ENCODE measurements around the gene ASB15. TPM values are rescaled to one million over a fixed set of nuclear protein-coding genes. Genes with fewer than 3 reads are reported as not detected.

ASB15 gene
- polyA plus RNA-seq, 2 of the 4 experiments (the other 2 are of a cell fraction), result not detected

GRCh38 chr7:123557398-123558288 lies 44.0 kb upstream of the ASB15 start, which contains the start of gene NDUFA5:
TSS of gene NDUFA5 (minus strand) at chr7:123557818. CDS start at chr7:123557795, 23 bp downstream.
- 2% methylated on average over 37 of the region's 40 CpGs for WGBS (ENCODE audit: missing lambda C conversion rate)
- Histone ChIP-seq H3K9me3 (no peaks in the 10 kb centered on the region), H3K4me2 (peak within 1 kb of the TSS; percentile 85), H3K27ac (peak within 1 kb of the TSS; percentile 81 to 91), H3K4me1 (peaks cover 4% of the 10 kb centered on the region; the same call in 1 of the 3 replicates), H3K4me3 (peak within 1 kb of the TSS; percentile 97)
- ChIA-PET CTCF (interaction anchor here (0.9 to 2.1 kb wide), 5 partner anchors 11 to 177 kb away, joined by 3 to 11 read pairs (median 3); no protein-coding TSS in a partner anchor), POLR2A (interaction anchor here (0.8 to 1.4 kb wide), 3 partner anchors 23 to 191 kb away, joined by 3 to 10 read pairs (median 9); partner anchors contain the start of genes IQUB and WASL)
- no peak for TF ChIP-seq FOXS1 (CRISPR knock-in tag; IDR thresholded peaks at IDR 0.05)
- TF ChIP-seq TFCP2L1 (CRISPR knock-in tag; IDR thresholded peaks at IDR 0.05), result no peak
- TF ChIP-seq GATA3 (IDR thresholded peaks at IDR 0.05; ENCODE audit: borderline replicate concordance), result no peak
- no peak for TF ChIP-seq CBX2 (IDR thresholded peaks at IDR 0.05; ENCODE audit: borderline replicate concordance, low read depth)
- TF ChIP-seq POLR2A (IDR thresholded peaks at IDR 0.05; ENCODE audit: low read length), result peak; percentile 54
- TF ChIP-seq ZFP36 (IDR thresholded peaks at IDR 0.05; ENCODE audit: borderline replicate concordance, partially characterized antibody), result no peak
- TF ChIP-seq MAZ (IDR thresholded peaks at IDR 0.05; ENCODE audit: borderline replicate concordance, low read depth, low read length), result no peak
- TF ChIP-seq NPAS2 (CRISPR knock-in tag; IDR thresholded peaks at IDR 0.05; ENCODE audit: borderline replicate concordance), result no peak
- TF ChIP-seq EHMT2 (IDR thresholded peaks at IDR 0.05; ENCODE audit: low read depth), result no peak
- TF ChIP-seq PHF8 (IDR thresholded peaks at IDR 0.05; ENCODE audit: borderline replicate concordance, low read depth), result peak; percentile 56; the same call in 1 of the 2 replicates
- no peak for TF ChIP-seq HOXB13 (CRISPR knock-in tag; IDR thresholded peaks at IDR 0.05; ENCODE audit: low read depth)
- TF ChIP-seq CHD4 (IDR thresholded peaks at IDR 0.05; ENCODE audit: borderline replicate concordance), result no peak
- peak; percentile 78 for TF ChIP-seq KDM5A (IDR thresholded peaks at IDR 0.05)
- TF ChIP-seq KDM1A (IDR thresholded peaks at IDR 0.05; ENCODE audit: low read depth), result no peak
- TF ChIP-seq, protein P1, sequence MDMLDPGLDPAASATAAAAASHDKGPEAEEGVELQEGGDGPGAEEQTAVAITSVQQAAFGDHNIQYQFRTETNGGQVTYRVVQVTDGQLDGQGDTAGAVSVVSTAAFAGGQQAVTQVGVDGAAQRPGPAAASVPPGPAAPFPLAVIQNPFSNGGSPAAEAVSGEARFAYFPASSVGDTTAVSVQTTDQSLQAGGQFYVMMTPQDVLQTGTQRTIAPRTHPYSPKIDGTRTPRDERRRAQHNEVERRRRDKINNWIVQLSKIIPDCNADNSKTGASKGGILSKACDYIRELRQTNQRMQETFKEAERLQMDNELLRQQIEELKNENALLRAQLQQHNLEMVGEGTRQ (IDR thresholded peaks at IDR 0.05), result no peak
- TF ChIP-seq HOXA7 (CRISPR knock-in tag; IDR thresholded peaks at IDR 0.05), result no peak
- TF ChIP-seq RCOR1 (IDR thresholded peaks at IDR 0.05; ENCODE audit: low read depth, low read length), result no peak
- TF ChIP-seq ESRRA (IDR thresholded peaks at IDR 0.05; ENCODE audit: borderline replicate concordance, low read length), result 0 out of 2 replicates have a peak, but pooled peaks have one; percentile 53
- TF ChIP-seq MYC (IDR thresholded peaks at IDR 0.05; ENCODE audit: borderline replicate concordance, low read length), result no peak
- no peak for TF ChIP-seq HOXB5 (CRISPR knock-in tag; IDR thresholded peaks at IDR 0.05)
- TF ChIP-seq FOSL2 (IDR thresholded peaks at IDR 0.05), result no peak
- peak; percentile 38 for TF ChIP-seq FOSL2 (CRISPR knock-in tag; IDR thresholded peaks at IDR 0.05)
- no peak for TF ChIP-seq MAFK (IDR thresholded peaks at IDR 0.05; ENCODE audit: partially characterized antibody)
- TF ChIP-seq JUNB (IDR thresholded peaks at IDR 0.05), result no peak
- TF ChIP-seq CEBPB (IDR thresholded peaks at IDR 0.05), result no peak
- no peak for TF ChIP-seq PBX3 (IDR thresholded peaks at IDR 0.05)
- TF ChIP-seq SREBF2 (IDR thresholded peaks at IDR 0.05), result no peak
- TF ChIP-seq JUN (IDR thresholded peaks at IDR 0.05), result peak in 1 of 2 experiments; percentile 52; a peak in 2 of 5 replicates
- TF ChIP-seq, protein P2, sequence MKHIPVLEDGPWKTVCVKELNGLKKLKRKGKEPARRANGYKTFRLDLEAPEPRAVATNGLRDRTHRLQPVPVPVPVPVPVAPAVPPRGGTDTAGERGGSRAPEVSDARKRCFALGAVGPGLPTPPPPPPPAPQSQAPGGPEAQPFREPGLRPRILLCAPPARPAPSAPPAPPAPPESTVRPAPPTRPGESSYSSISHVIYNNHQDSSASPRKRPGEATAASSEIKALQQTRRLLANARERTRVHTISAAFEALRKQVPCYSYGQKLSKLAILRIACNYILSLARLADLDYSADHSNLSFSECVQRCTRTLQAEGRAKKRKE (CRISPR knock-in tag; IDR thresholded peaks at IDR 0.05; ENCODE audit: low read depth), result no peak
- TF ChIP-seq ZC3H11A (IDR thresholded peaks at IDR 0.05), result no peak
- TF ChIP-seq, protein P3, sequence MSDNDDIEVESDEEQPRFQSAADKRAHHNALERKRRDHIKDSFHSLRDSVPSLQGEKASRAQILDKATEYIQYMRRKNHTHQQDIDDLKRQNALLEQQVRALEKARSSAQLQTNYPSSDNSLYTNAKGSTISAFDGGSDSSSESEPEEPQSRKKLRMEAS (IDR thresholded peaks at IDR 0.05), result peak; percentile 43
- FAIRE-seq (peak; percentile 7), ATAC-seq (peak; percentile 96 to 98), DNase-seq (ENCODE audit: low read depth in 1 of 2, low spot score in 1 of 2) (peak; percentile 88 to 98)

All from A549 (cell line).